HL-60 (cell line): Measurements from ENCODE around the gene PIH1D1.
A peak's percentile ranks its signal among the peaks of the same experiment; 100 is the strongest.

Experiments used
- DNase-seq, 2 experiments: peaks; one replicate each; pipeline ENCODE4 v3.0.0-alpha.2; 2010 to 2020; ENCODE audit warnings: low read depth in 1 of 2, low spot score in 1 of 2
- H3K27ac ChIP-seq: fragments of 250-450 bp; sonication (Bioruptor Pico); replicated peaks from 2 replicates; pipeline ENCODE4 v1.5.1; 2020; ENCODE audit warnings: mild to moderate bottlenecking, moderate library complexity
- H3K27me3 ChIP-seq: fragments of 250-450 bp; sonication (Bioruptor Pico); 2 replicates; pipeline ENCODE4 v1.5.1; 2021; ENCODE audit warnings: mild to moderate bottlenecking, moderate library complexity; ENCODE audit not compliant: insufficient read depth, poor library complexity, severe bottlenecking
- H3K4me3 ChIP-seq: replicated peaks from 2 replicates; pipeline ENCODE4 v1.5.1; 2011; ENCODE audit warnings: mild to moderate bottlenecking, control low read depth, low read length; ENCODE audit not compliant: insufficient read depth
- GABPA ChIP-seq: IDR thresholded peaks from 2 replicates; pipeline ENCODE4 v1.6.1; 2012; ENCODE audit warnings: low read depth
- POLR2AphosphoS5 ChIP-seq: IDR thresholded peaks from 2 replicates; pipeline ENCODE4 v1.6.1; 2012; ENCODE audit warnings: low read depth
- SPI1 ChIP-seq: IDR thresholded peaks from 2 replicates; pipeline ENCODE4 v1.6.1; 2012; ENCODE audit warnings: low read depth, mild to moderate bottlenecking, borderline replicate concordance
- TF ChIP-seq, protein P1 (sequence below): IDR thresholded peaks from one replicate; pipeline ENCODE4 v1.5.1; 2011; ENCODE audit warnings: low read length, control low read depth, inconsistent platforms; ENCODE audit not compliant: insufficient read depth
- TF ChIP-seq, protein P2 (sequence below): IDR thresholded peaks from 2 replicates; pipeline ENCODE4 v1.6.1; 2012; ENCODE audit warnings: low read depth; ENCODE audit not compliant: insufficient replicate concordance

Gene PIH1D1

DNA sequence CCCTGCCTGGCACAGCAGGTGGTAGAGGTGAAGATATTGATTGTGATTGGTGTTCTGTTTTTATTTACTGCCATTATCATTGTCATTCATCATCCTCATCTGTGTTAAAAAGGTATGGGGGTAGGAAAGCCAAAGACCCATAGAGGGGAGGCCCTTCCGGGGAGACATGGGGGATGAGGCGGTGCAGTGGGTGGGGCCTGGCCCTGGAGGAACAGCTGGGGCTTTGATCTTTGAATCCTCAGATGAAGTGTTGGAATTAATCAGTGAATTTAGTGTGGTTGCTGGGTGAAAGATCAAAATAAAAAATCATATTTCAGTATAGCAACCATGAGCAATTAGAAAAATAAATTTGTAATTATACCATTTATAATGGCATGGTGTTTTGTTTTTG is 35.8 kb downstream of the PIH1D1 start:
- peaks cover 8% of the 10 kb centered on the region for H3K27me3 ChIP-seq

DNA sequence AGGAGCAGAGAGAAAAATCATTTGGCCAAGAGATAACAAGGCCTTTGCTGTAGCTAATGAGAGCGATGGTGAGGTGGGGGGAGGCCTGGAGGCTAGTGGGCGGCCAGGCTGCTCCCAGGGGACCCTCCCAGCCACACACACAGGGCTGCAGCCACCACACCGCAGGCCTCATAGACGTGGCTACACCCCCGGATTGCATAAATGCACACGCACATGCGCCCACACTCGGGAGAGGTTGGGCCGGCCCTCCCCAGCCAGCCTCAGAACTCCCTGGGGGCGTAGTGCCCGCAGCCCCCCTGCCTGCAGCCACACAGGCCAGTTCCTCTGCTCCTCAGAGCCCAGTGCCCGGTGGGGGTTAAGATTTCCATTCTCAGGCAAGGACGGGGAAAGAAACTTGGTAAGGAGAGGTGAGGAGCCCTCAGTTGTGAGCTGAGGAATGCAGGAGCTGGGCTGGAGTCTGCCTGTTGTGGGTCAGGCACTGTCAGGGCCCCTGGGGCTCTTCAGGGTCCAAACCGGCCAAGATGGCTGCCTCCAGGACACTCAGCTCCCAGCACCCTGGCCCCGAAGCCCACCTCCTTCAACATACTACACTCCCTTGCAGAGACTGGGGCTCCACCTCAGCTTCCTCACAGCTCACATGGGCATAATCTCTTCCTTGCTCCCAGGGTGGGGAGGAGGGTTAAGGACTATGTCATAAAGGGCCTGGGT is 36.4 kb downstream of the PIH1D1 start:
- DNase-seq, result peak in 1 of 2 experiments; percentile 84
- peak; percentile 70 for TF ChIP-seq POLR2AphosphoS5
- TF ChIP-seq SPI1, result peak; percentile 41; the same call in 1 of the 2 replicates
- TF ChIP-seq GABPA, result no peak
- H3K4me3 ChIP-seq, result no peak overlapping the region
- peaks cover 3% of the 10 kb centered on the region for H3K27me3 ChIP-seq
- H3K27ac ChIP-seq, result peak overlapping the region; percentile 71

More for the DNA sequence above, 35.8 kb downstream of the PIH1D1 start:
- no peak overlapping the region for H3K4me3 ChIP-seq
- peak overlapping the region; percentile 71 for H3K27ac ChIP-seq
- TF ChIP-seq POLR2AphosphoS5 (no peak), GABPA (no peak), SPI1 (no peak)
- TF ChIP-seq, protein P1, sequence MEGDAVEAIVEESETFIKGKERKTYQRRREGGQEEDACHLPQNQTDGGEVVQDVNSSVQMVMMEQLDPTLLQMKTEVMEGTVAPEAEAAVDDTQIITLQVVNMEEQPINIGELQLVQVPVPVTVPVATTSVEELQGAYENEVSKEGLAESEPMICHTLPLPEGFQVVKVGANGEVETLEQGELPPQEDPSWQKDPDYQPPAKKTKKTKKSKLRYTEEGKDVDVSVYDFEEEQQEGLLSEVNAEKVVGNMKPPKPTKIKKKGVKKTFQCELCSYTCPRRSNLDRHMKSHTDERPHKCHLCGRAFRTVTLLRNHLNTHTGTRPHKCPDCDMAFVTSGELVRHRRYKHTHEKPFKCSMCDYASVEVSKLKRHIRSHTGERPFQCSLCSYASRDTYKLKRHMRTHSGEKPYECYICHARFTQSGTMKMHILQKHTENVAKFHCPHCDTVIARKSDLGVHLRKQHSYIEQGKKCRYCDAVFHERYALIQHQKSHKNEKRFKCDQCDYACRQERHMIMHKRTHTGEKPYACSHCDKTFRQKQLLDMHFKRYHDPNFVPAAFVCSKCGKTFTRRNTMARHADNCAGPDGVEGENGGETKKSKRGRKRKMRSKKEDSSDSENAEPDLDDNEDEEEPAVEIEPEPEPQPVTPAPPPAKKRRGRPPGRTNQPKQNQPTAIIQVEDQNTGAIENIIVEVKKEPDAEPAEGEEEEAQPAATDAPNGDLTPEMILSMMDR, result no peak
- TF ChIP-seq, protein P2, sequence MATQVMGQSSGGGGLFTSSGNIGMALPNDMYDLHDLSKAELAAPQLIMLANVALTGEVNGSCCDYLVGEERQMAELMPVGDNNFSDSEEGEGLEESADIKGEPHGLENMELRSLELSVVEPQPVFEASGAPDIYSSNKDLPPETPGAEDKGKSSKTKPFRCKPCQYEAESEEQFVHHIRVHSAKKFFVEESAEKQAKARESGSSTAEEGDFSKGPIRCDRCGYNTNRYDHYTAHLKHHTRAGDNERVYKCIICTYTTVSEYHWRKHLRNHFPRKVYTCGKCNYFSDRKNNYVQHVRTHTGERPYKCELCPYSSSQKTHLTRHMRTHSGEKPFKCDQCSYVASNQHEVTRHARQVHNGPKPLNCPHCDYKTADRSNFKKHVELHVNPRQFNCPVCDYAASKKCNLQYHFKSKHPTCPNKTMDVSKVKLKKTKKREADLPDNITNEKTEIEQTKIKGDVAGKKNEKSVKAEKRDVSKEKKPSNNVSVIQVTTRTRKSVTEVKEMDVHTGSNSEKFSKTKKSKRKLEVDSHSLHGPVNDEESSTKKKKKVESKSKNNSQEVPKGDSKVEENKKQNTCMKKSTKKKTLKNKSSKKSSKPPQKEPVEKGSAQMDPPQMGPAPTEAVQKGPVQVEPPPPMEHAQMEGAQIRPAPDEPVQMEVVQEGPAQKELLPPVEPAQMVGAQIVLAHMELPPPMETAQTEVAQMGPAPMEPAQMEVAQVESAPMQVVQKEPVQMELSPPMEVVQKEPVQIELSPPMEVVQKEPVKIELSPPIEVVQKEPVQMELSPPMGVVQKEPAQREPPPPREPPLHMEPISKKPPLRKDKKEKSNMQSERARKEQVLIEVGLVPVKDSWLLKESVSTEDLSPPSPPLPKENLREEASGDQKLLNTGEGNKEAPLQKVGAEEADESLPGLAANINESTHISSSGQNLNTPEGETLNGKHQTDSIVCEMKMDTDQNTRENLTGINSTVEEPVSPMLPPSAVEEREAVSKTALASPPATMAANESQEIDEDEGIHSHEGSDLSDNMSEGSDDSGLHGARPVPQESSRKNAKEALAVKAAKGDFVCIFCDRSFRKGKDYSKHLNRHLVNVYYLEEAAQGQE, result no peak
- no peak for DNase-seq

DNA sequence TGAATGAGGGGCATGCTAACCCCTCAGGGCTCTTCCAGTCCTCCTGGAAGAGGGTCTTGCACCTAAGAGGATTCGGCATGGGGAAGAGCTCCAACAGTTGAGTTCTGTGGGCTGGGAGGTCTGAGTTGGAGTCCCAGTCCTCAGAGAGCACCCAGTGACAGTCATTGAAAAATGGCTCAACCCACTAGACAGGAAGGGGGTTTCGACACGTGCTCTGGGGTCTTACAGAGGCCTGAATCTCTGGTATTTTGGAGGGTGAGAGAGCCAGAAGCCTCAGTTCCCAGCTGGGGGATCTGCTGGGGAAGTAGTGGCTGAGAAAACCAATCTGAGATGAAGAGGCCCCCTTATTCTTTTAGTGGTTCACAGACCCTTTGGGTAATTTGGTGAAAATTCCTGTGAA is 37.4 kb downstream of the PIH1D1 start:
- Histone ChIP-seq H3K27ac (no peak overlapping the region), H3K27me3 (no peaks in the 10 kb centered on the region), H3K4me3 (no peak overlapping the region)
- TF ChIP-seq POLR2AphosphoS5, result no peak
- TF ChIP-seq, protein P2, result no peak
- no peak for TF ChIP-seq GABPA
- TF ChIP-seq SPI1, result no peak
- TF ChIP-seq, protein P1, result no peak
- no peak for DNase-seq

DNA sequence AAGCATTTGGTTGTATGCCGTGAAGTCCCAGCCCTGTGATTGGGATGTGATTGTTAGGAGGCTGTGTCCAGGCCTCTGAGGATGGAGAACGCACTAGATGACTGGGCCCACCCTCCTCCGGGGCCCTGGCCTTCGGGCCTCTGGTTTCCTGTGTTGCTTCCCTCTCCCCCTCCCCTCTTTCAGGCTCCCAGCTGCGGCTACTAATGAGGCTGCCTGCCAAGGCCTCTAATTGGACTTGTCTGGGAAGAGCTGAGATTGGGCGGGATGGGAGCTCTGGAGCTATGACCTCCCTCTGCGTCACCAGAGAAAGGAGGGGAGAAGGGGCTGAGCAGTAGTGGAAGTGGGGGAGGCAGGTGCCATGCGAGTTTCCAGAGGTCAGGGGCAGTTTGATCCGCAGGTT is 38.3 kb downstream of the PIH1D1 start:
- H3K27me3 ChIP-seq, result no peaks in the 10 kb centered on the region
- no peak overlapping the region for H3K4me3 ChIP-seq
- no peak overlapping the region for H3K27ac ChIP-seq
- DNase-seq, result no peak
- TF ChIP-seq POLR2AphosphoS5 (no peak), SPI1 (no peak), GABPA (no peak)
- TF ChIP-seq, protein P1, result no peak
- TF ChIP-seq, protein P2, result no peak
